ENCODE results near the gene SUGCT.

Gene SUGCT

DNA sequence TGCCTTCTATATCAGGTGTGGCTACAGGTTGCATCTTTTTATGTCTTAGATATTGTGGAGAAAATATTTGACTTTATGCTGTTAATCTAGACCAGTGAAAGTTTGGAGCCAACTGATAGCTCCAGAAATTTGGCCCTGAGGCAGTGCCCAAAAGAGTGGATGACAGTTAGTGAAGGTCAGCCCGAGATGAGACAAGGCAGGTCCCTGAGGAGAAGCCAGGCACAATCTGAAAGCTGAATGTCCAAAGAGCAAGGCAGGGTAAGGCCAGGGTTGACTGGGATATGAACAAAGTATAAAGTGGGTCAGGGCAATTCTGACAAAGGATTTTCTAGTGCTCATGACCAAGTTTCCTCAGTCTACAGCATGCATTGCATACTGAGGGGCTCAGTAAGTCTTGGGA, 661.9 kb downstream of the SUGCT start:
- in situ Hi-C loops (cut with HindIII; ENCODE audit: low sequenced_read_pairs): no loop called here

DNA sequence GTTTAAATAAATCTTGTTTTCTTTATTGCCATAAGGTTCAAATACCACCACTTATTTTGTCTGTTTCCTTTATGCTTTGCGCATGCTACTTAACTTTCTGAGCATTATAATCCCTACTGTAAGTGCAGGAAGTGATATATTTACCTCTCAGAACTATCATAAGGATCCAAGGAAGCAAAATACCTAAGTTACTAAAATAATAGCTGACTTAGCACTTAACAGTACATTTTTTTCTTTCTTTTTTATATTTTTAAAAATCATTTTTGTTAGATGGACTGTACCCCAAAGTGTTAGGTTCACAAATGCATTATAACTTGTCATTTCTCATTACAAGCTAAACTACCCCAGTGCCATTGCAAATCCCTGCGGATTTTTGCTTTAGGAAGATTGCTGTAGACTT, 663.8 kb downstream of the SUGCT start:
- in situ Hi-C loops (cut with HindIII; ENCODE audit: low sequenced_read_pairs): no loop called here

DNA sequence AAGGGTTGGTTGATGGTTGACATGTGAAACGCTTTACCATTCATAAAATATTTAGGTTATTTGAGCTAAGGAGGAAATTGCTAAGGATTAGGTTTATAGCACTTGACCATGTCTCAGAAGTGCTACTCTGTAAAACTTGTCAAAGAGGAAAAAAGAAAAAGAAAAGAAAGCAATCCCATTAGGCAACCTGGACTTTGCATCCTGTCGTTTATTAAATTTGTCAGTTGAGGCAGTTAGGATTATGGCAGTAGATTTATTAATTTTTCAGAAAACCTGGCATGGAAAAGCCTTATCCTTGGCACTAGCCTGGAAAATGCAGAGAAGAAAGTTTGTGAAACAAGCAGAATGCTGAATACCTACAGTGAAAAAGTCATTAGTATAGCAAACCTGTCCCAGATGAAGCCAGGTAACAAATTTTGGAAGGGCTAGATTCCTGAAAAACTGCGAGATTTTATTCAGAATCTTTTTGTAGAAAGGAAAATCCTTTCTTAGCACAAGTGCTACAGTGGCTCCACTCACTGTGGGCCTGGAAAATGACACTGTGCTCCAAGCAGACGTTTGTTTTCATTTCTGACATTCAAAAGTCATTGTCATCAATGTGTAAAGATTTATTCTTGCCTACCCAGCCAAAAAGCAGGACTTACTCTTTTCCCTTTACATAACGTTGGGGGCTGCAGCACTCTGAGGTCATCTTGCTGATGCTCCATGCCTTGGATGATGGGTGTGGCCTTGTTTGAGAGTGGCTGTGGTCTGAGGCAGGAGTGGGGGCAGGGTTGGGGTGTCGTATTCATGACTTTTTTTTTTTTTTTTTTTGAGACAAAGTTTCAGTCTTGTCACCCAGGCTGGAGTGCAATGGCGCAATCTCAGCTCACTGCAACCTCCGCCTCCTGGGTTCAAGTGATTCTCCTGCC, 664.9 kb downstream of the SUGCT start:
- in situ Hi-C loops (cut with HindIII; ENCODE audit: low sequenced_read_pairs): no loop called here

DNA sequence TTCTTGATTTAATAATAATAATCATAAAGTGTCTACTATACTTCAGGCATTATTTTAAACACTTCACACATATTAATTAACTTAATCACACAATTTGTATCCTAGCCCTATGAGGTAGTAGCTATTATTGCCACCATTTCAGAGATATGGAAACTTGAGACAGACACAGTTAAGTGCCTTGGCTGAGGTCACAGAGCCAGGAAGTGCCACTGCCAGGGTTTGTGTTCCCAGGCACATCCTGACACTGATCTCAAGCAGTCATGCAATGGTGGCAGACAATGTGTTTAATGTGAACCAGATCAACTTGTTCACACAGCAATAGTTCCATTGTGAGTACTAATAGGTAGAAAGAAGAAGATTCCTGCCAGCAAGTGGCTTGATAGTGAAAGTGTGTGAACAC, 666.0 kb downstream of the SUGCT start:
- in situ Hi-C loops (cut with HindIII; ENCODE audit: low sequenced_read_pairs): no loop called here

DNA sequence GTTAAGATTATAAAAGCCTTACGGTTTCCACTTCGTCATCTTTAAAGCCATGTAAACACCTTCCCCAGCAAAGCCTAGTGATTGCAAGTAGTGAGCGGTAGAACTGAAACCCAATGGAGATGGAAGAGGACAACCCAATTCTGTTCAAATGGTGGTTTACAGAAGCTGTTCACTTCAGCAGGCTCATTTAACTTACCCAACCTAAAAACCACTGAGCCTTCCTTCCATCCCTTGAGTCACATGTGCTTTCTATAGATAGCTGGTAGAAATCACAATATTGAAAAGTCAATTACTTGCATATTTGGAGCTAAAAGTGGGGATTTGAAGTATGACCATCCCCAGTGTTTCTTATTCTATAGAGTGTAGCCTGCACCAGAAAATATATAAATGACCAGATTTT, 667.7 kb downstream of the SUGCT start:
- in situ Hi-C loops (cut with HindIII; ENCODE audit: low sequenced_read_pairs): no loop called here

DNA sequence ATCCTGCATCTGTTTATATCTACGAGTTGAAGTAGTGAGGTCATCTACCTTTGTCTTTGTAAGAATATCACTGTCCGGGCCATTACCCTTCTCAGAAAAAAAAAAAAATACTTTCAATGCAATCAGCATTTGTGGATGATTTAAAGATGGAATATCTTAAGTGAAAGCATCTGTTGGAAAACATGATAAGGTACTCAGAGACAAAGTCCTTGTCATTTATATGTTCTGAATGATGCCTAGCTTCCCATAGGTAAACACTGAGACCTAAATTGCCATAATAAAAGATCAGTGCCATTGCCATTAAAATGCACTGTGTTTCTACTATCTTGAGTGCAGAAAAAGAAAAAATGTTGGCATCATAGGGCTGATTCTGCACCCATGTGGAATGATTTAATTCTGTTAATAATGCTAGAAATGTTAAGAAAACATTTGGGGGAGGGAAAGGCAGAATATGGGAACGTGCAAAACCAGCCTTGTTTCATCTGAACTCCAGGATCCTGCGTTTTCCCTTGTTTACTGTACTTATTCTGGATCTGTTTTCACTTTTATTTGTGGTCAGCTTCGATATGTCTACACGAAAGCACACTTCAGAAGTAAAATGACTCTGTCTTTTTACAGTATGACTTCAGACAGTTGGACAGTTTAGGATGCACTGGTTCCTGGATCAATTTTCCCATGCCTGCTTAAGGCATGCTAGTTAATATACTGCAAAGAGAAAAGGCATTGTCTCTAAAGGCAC, 669.8 kb downstream of the SUGCT start:
- in situ Hi-C loops (cut with HindIII; ENCODE audit: low sequenced_read_pairs): no loop called here

DNA sequence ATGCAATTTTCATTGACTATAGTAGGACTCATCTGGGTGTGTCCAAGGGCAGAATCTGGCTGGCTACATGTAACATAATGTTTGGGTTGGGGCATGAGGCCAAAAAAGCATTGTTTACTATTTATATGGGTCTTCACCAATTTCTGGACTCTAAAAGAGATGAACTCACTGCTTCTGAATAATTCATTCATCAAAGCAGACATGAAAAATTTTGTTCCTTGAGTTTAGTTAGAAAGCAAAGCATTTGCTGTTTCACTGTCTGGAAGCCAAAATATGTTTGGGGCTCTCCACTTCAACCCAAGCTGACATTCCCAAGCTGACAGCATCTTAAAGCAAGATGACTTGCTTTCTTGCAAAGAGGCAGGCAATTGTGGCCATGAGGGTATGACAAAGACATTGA, 670.6 kb downstream of the SUGCT start:
- in situ Hi-C loops (cut with HindIII; ENCODE audit: low sequenced_read_pairs): no loop called here

DNA sequence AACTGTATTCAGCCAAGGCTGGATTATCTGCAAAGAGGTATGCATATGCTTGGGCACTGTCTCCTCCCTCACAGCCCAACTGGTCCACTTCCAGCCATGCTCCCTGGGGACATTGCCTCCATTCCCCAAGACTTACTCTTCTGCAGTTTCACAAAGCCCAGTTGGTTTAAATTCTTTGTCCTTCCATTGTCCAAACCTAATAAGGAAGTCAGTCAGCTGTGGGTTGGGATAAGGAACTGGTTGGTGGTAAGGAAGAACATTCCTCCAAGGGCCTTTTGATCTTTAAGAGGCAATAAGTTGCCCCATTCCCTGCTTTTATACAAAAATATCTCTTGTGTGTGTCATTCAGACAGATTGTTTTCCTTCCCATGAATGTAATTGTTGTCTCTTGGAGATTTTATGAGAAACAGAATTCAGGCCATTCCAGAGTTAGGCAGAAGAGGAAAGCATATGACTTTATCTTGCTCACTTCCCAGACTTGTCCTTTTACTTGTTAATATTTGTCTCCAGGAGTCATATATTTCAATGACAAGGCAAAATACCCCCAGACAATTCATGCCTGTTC, 673.7 kb downstream of the SUGCT start:
- in situ Hi-C loops (cut with HindIII; ENCODE audit: low sequenced_read_pairs): no loop called here

DNA sequence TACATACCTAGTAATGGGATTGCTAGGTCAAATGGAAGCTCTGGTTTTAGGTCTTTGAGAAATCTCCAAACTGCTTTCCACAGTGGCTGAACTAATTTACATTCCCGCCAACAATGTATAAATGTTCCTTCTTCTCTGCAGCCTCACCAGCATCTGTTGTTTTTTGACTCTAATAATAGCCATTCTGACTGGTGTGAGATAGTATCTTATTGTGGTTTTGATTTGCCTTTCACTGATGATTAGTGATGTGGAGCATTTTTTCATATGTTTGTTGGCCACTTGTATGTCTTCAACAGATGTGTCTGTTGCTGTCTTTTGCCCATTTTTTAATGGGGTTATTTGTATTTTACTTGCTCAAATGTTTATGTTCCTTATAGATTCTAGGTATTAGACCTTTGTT, 675.5 kb downstream of the SUGCT start:
- in situ Hi-C loops (cut with HindIII; ENCODE audit: low sequenced_read_pairs): no loop called here

DNA sequence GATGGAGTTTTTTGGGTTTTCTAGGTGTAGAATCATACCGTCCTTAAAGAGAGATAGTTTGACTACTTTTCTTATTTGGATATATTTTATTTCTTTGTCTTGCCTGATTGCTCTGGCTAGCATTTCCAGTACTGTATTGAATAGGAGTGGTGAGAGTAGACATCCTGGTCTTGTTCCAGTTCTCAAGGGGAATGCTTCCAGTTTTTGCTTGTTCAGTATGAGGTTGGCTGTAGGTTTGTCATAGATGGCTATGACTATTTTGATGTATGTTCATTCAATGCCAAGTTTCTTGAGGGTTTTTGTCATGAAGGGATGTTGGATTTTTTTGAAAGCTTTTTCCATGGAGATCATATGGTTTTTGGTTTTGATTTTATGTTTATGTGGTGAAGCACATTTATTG, 676.9 kb downstream of the SUGCT start:
- in situ Hi-C loops (cut with HindIII; ENCODE audit: low sequenced_read_pairs): no loop called here

DNA sequence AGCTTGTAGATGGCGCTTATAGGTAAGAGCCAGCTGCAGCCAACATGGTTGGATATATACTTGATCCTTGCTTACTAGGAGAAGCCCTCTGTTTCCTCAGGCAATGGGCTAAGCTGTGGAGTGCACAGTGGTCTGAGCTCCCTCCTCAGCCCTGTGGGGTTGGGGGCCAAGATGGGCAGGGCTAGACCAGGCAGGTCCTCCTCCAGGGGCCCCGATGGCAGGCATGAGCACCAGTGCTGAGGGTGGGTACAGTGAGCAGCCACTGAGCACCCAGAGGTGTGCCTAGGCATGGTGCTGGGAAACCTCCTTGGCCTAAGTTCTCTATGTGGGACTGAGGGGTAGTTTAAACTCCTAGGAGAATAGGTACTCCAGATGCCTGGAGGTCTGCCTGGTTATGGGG, 680.2 kb downstream of the SUGCT start:
- in situ Hi-C loops (cut with HindIII; ENCODE audit: low sequenced_read_pairs): no loop called here

DNA sequence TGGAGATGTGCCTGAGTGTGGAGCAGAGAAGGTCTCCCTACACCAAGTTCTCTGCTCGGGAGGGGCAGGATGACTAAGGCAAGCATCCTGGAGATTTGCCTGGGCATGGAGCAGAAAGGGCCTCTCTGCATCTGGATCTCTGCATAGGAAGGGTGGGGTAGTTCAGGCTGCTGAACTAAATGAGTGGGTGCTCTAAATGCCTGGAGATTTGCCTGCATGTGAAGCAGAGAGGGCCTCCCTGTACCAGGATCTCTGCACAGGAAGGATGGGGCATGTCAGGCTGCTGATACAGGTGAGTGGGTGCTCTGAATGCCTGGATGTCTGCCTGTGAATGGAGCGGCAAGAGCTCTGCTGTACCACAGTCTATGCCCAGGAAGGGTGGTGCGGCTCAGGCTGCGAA, 680.7 kb downstream of the SUGCT start:
- in situ Hi-C loops (cut with HindIII; ENCODE audit: low sequenced_read_pairs): no loop called here

DNA sequence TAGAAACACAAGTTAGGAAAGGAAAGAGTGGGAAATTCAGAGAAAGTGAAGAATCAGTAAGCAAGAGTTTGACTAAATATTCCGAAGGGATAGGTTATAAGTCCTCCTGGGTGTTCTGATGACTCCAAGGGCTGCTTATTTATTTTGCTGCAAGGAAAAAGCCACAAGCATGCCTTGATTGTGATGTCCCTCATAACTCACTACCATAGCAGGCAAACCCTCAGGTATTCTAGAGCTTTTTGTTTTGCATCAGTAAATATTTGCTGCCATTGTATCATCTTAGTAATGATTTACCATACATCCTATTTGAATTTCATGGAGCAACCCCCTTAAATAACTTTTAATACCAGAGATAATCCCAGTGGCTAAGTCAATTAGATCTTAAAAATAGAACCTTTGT, 688.1 kb downstream of the SUGCT start:
- in situ Hi-C loops (cut with HindIII; ENCODE audit: low sequenced_read_pairs): no loop called here

DNA sequence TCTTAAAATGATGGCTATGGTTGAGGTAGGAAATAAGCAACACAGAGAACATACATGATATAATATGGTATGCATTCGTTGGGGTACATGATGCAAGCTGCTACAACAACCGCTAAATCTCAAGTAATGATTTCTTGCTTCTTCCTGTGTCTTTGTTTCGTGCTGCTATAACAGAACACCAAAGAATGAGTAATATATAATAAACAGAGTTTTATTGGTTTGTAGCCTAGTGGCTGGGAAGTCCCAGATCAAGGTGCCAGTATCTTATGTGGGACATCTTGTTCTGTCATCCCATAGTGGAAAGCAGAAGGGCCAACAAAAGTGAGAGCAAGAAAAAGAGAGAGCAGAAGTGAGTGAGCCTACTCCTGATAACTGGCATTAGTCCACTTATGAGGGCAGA, 689.7 kb downstream of the SUGCT start:
- in situ Hi-C loops (cut with HindIII; ENCODE audit: low sequenced_read_pairs): no loop called here

DNA sequence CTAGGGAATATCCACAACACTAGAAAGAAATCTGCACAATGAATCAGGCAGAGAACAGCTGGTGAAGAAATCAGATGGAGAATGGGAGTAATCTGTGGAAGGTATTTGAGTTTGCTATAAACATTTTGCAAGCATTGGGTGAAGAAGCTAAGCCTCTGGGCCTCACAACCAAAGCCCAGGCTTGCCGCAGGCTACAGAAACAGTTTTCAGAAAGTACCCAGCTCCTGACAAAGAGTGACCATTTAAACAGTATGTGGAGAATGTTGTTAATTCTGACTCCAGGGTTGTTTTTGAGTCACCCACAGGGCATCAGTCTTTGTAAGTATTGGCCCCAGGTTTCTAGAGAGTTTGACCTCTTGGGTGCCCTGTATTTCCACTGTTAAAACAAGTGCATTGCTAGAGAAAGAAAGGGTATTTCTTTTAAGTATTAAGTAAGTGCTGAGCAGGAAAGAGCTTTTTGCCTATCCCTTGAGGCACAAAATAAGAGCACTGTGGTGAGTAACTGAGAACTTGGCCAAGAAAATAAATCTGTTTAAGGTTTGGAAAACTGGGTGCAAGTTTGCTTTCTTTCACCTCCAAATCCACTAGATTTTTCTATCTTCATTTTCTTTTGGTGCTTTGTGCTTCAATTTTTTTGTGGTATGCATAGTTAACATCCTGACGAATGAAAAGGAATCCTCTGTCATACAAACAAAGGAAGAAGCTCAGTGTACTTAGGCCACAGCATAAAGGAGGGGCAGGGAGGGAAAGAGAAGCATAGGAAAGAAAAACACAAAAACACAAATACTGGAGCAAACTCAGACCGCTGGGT, 691.8 kb downstream of the SUGCT start:
- in situ Hi-C loops (cut with HindIII; ENCODE audit: low sequenced_read_pairs): no loop called here

DNA sequence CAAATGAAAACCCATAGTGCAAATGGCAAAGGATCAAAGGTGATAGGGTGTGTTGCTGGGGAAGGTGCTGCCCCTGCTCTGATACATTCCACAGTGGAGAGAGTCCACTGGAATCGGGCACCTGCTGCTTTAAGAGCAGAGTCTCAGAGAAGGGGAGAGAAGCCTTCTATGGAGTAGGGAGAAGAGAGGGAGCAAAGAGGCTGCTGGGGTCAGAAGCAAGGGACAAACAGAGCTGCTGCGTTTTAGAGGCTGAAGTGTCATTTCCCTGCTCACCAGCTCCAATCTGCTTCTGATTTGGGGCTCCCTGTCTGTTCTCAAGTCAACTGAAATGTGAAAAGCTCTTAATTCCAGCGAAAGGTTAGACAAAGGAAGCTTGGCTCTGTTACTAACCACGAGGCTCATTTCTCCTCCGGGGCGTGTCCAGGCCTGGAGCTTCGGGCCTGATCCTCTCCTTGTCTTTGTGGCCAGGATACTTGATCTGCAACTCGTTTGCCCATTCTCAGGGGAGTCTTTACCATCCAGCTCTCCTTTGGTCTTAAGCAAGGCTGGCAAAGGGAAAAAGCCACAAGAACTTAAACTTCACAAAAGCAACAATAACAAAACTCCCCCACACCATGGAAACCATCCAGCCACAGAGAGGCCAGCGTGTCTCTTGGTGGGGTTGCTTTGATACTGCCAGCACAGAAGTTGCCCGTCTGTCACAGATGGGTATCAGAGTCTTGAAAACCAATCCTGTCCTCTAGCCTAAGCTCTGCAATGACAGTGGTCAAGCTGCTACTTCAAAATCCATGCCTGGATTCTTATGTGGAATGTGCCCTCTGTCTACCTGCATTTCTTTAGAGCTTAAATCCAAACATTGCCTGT, 692.6 kb downstream of the SUGCT start:
- in situ Hi-C loops (cut with HindIII; ENCODE audit: low sequenced_read_pairs): no loop called here

DNA sequence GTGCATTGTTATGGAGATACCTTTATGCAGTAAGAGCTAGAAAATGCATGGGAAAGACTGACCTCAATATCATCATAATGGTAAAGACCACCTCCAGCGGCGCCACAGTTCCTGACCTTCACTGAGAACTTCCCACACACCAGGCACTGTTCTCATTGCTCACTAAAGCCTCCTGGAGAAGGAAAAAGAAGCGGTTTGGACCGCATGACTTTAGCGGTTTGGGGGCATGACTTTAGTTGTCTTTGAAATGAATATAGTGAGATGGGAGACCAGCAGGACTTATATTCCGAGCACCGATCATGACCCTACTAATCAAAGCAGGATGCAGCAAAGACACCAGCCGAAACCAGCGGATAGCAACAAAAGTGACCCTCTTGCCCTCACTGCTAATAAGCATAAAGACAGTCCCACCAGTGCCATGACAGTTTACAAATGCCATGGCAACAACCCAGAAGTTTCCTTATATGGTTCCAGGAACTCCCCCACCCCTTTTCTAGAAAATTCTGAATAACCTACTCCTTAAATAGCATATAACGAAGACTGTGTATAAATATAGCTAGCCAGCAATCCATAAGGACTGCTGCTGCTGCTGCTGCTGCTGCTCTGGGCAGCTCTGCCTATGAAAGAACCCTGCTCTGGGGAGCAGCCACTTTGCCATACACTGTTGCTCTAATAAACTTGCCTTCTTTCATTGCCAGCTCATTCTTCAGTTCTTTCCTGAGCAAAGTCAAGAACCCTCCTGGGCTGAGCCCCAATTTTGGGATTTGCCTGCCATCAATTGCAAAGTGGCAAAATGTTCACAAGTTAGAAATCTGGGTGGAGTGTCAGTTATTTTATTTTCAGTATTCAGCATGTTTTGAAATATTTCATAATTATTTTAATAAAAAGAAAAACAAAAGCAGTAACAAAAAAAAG, 694.1 kb downstream of the SUGCT start:
- in situ Hi-C loops (cut with HindIII; ENCODE audit: low sequenced_read_pairs): no loop called here

DNA sequence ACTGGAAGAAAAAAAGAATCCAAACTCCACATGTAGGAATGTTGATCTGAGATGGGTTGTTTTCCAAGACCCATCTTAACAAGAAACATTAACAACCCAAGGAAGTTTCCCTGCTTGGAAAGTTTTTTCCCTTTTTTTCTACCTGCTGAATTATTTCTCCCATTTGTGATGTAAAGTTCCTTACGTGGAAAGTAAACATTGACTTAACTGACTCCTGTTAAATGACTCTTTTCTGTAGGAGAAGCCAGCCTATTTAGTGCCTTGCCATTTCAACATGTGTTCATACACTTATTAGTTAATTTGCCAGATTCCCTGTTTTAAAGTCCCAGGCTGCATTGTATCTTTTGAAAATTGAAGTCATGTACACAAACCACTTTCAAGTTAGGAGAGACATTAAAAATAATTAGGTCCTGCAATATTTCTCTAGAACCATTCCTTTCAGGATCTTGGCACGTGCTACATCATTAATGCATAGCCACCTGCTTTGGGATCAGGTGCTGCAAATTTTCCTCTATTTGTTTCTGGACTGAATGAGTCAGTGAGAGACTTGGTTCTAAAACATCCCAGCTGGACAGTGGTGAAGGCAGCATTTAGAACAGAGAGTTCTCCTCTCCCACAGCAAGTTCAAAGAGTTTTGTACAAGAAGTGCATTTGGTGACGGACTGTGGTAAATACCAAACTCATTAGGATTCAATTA, 698.5 kb downstream of the SUGCT start:
- in situ Hi-C loops (cut with HindIII; ENCODE audit: low sequenced_read_pairs): no loop called here

DNA sequence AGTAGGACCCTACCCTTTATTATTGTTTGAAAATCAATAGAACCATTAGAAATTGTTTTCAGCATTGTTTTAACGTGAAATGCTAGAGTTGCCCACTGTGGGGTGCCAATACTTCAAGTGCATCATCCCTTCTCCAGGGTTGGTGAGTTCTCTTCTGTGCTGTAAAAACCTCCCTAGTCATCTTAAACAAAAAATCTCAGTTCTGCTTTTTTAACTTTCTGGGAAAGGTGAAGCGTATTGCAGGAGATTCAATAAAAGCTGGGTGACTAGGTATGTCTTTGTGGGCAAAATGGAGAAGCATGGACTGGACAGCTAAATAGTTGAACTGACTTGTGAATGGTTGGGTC, 699.1 kb downstream of the SUGCT start:
- in situ Hi-C loops (cut with HindIII; ENCODE audit: low sequenced_read_pairs): no loop called here

All from endothelial cell of hepatic sinusoid (primary cell).